GM12878 (cell line): ENCODE measurements around the gene OXCT1. TPM values are rescaled to one million over a fixed set of nuclear protein-coding genes. Genes with fewer than 3 reads are reported as not detected.
"Not testable (repeated sequence)": the region's sequence is repeated elsewhere in the genome, so short reads cannot be mapped to it uniquely, and the experiment has no call there.

Experiments used
- ATAC-seq: fragments of 200-7000 bp; cut with Tn5 transposase; 3 replicates; pipeline ENCODE4 v1.9.1; 2020; ENCODE audit warnings: mild to moderate bottlenecking, moderate library complexity
- BruUV-seq: library from RNA; stranded (reverse); fragments of 400-500 nt; replicated peaks from 2 replicates; lab custom pipeline; 2021; lab: Mats Ljungman, UMichigan
- CTCF ChIA-PET: fragments of 300-600 bp; sonication (Branson Sonifier 250); formaldehyde crosslinking; extraction: SDS; loops from one replicate; lab custom pipeline; 2021; ENCODE audit warnings: inconsistent platforms; lab: Yijun Ruan, JAX
- POLR2A ChIA-PET: fragments of 350-600 bp; formaldehyde crosslinking; extraction: SDS; loops from one replicate; lab custom pipeline; 2021; ENCODE audit warnings: inconsistent platforms; lab: Charles Lee
- RAD21 ChIA-PET: fragments of 300-600 bp; sonication (Branson Sonifier 250); formaldehyde crosslinking; loops from one replicate; lab custom pipeline; 2023; ENCODE audit warnings: antibody characterized with exemption; ENCODE audit not compliant: unreplicated experiment; lab: Charles Lee
- SMC1A ChIA-PET: fragments of 300-600 bp; sonication (Branson Sonifier 250); formaldehyde crosslinking; loops from one replicate; lab custom pipeline; 2023; ENCODE audit not compliant: unreplicated experiment, uncharacterized antibody; lab: Charles Lee
- DNase-seq: peaks from one replicate; pipeline ENCODE4 v3.0.0-alpha.2; 2011; ENCODE audit warnings: low read depth, low spot score
- FAIRE-seq: peaks from 3 replicates; lab custom pipeline; 2011; peaks lifted over from hg19 to GRCh38; lab: Jason Lieb, UNC
- H2AFZ ChIP-seq: 2 replicates; pipeline ENCODE4 v1.6.0; 2011; ENCODE audit warnings: low read depth, low read length, control low read depth; ENCODE audit not compliant: control insufficient read depth
- H3K27ac ChIP-seq: 2 replicates; pipeline ENCODE4 v1.5.1; 2011; ENCODE audit warnings: control low read depth; ENCODE audit not compliant: control insufficient read depth, insufficient read depth
- H3K27me3 ChIP-seq, 2 experiments: replicated peaks in 1 of 2; 2 replicates each; pipeline versions ENCODE4 v1.6.0 to v1.6.1; 2011; ENCODE audit warnings: low read length in 1 of 2; ENCODE audit not compliant: control insufficient read depth in 2 of 2, insufficient read depth in 2 of 2
- H3K36me3 ChIP-seq, 2 experiments: 2 replicates each; pipeline ENCODE4 v1.5.1; 2011; ENCODE audit warnings: low read length in 1 of 2; ENCODE audit not compliant: control insufficient read depth in 2 of 2, insufficient read depth in 2 of 2
- H3K4me1 ChIP-seq: 2 replicates; pipeline ENCODE4 v1.6.1; 2011; ENCODE audit warnings: mild to moderate bottlenecking, low read length, moderate library complexity, mixed read lengths; ENCODE audit not compliant: control insufficient read depth, insufficient read depth
- H3K4me2 ChIP-seq: 2 replicates; pipeline ENCODE4 v1.6.0; 2011; ENCODE audit warnings: control low read depth; ENCODE audit not compliant: control insufficient read depth, insufficient read depth
- H3K4me3 ChIP-seq: fragments of 200-600 bp; sonication (generic); 2 replicates; pipeline ENCODE4 v1.5.1; 2016
- H3K79me2 ChIP-seq: 2 replicates; pipeline ENCODE4 v1.6.0; 2011; ENCODE audit warnings: low read length; ENCODE audit not compliant: control insufficient read depth, insufficient read depth
- H3K9ac ChIP-seq: 2 replicates; pipeline ENCODE4 v1.8.0; 2011; ENCODE audit warnings: low read length, control low read depth, mixed read lengths; ENCODE audit not compliant: control insufficient read depth, insufficient read depth
- H3K9me3 ChIP-seq: replicated peaks from 3 replicates; pipeline ENCODE4 v1.5.1; 2011; ENCODE audit warnings: mild to moderate bottlenecking, low read length; ENCODE audit not compliant: control insufficient read depth, insufficient read depth
- H4K20me1 ChIP-seq: 2 replicates; pipeline ENCODE4 v1.6.0; 2011; ENCODE audit not compliant: control insufficient read depth, insufficient read depth
- SMAD1 ChIP-seq: fragments of 450-650 bp; IDR thresholded peaks from 2 replicates; pipeline ENCODE4 v1.6.1; 2018; ENCODE audit warnings: mild to moderate bottlenecking, low read depth; ENCODE audit not compliant: partially characterized antibody
- WGBS: methylation state at CpG from one replicate; pipeline ENCODE4 v1.1.6; 2016; ENCODE audit warnings: low lambda C conversion rate; ENCODE audit not compliant: insufficient replicate concordance, insufficient coverage; ENCODE audit errors: missing lambda C conversion rate; 5-methylcytosine and 5-hydroxymethylcytosine counted together
- in situ Hi-C: fragments of 300-500 bp; cut with MboI; formaldehyde crosslinking; loops from 9 replicates; pipeline ENCODE4 v1.14.3; 2018; ENCODE audit warnings: mixed read lengths
- intact Hi-C: fragments of 100-400 bp; cut with micrococcal nuclease; formaldehyde crosslinking; loops from one replicate; pipeline ENCODE4 v1.14.2; 2022; ENCODE audit not compliant: unreplicated experiment
- polyA plus RNA-seq, 11 experiments: library from polyadenylated mRNA; depleted of rRNA in 4 of 11; unstranded in 6 of 11; stranded (reverse) in 5 of 11; fragments of >200 nt; fragmentation: Nextera tagmentation in 4 of 11; fragmentation: Illumina TruSeq in 1 of 11; extraction: Ambion mirVana in 4 of 11; extraction: Trizol in 1 of 11; gene quantifications; 1 replicate in 1 of 11; 2 replicates in 10 of 11; pipeline versions ENCODE4 v1.2.1 to v1.2.3, GENCODE V29; 2011 to 2016; ENCODE audit warnings: inconsistent platforms in 2 of 11, missing spikeins in 2 of 11, low read depth in 1 of 11
- total RNA-seq, 4 experiments: library from RNA; depleted of rRNA in 3 of 4; stranded (reverse); fragments of >200 nt in 3 of 4; fragmentation: Illumina TruSeq in 1 of 4; extraction: Trizol in 1 of 4; gene quantifications; 2 replicates each; pipeline versions ENCODE4 v1.2.1 to v1.2.3, GENCODE V29; 2013 to 2021
- TF ChIP-seq, protein P1 (sequence below): fragments of 450-650 bp; IDR thresholded peaks from 2 replicates; pipeline ENCODE4 v1.6.1; 2016; ENCODE audit warnings: mild to moderate bottlenecking

Gene OXCT1
- total and polyA plus RNA-seq, 10 of the 15 experiments (the other 5 are each of a cell fraction or from before 2014, with no cell fraction given), result 46.9 to 103 (median 70.5) TPM

- H3K79me2 ChIP-seq, result no peaks in the 10 kb centered on the region
- no peak for DNase-seq
- peak; percentile 91 for TF ChIP-seq SMAD1
- TF ChIP-seq, protein P1, sequence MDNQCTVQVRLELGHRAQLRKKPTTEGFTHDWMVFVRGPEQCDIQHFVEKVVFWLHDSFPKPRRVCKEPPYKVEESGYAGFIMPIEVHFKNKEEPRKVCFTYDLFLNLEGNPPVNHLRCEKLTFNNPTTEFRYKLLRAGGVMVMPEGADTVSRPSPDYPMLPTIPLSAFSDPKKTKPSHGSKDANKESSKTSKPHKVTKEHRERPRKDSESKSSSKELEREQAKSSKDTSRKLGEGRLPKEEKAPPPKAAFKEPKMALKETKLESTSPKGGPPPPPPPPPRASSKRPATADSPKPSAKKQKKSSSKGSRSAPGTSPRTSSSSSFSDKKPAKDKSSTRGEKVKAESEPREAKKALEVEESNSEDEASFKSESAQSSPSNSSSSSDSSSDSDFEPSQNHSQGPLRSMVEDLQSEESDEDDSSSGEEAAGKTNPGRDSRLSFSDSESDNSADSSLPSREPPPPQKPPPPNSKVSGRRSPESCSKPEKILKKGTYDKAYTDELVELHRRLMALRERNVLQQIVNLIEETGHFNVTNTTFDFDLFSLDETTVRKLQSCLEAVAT, result no peak
- SMC1A ChIA-PET, result interaction anchor here (0.8 to 10.0 kb wide), 4 partner anchors 17 to 96 kb away, joined by 3 to 104 read pairs (median 4); no protein-coding TSS in a partner anchor
- WGBS, result 77% methylated on average over 1 of the region's 1 CpG
- H3K4me1 ChIP-seq, result peaks cover 10% of the 10 kb centered on the region
- no peak for FAIRE-seq
- no peak overlapping the region for H3K27ac ChIP-seq
- no peak overlapping the region for H3K4me3 ChIP-seq
- H4K20me1 ChIP-seq, result no peaks in the 10 kb centered on the region
- H3K9me3 ChIP-seq, result no peaks in the 10 kb centered on the region
- H3K36me3 ChIP-seq, result peaks cover 4 to 9% of the 10 kb centered on the region in 2 experiments
- no peaks in the 10 kb centered on the region for H3K27me3 ChIP-seq
- POLR2A ChIA-PET, result interaction anchor here (0.6 kb wide), 1 partner anchor 72 kb away, joined by 3 read pairs; no protein-coding TSS in a partner anchor
- in situ Hi-C loops, result no loop called here
- no peak for ATAC-seq
- H2AFZ ChIP-seq, result no peak overlapping the region
- CTCF ChIA-PET, result interaction anchor here (1.2 kb wide), 1 partner anchor 12 kb away, joined by 3 read pairs; no protein-coding TSS in a partner anchor
- intact Hi-C loops, result no loop called here
- RAD21 ChIA-PET, result interaction anchor here (0.6 kb wide), 1 partner anchor 38 kb away, joined by 5 read pairs; no protein-coding TSS in a partner anchor
- H3K4me2 ChIP-seq, result no peak overlapping the region
- BruUV-seq, result no TSS peak
- no peak overlapping the region for H3K9ac ChIP-seq
Measured at GRCh38 chr5:41747301-41747700, 122.9 kb downstream of the OXCT1 start.

DNA sequence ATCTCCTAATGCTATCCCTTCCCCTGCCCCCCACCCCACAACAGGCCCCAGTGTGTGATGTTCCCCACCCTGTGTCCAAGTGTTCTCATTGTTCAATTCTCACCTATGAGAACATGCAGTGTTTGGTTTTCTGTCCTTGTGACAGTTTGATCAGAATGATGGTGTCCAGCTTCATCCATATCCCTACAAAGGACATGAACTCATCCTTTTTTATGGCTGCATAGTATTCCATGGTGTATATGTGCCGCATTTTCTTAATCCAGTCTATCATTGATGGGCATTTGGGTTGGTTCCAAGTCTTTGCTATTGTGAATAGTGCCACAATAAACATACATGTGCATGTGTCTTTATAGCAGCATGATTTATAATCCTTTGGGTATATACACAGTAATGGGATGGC is 127.6 kb downstream of the OXCT1 start:
- CTCF ChIA-PET, H3K9me3 ChIP-seq, BruUV-seq, H3K9ac ChIP-seq, POLR2A ChIA-PET, H4K20me1 ChIP-seq, intact Hi-C loops, H3K4me2 ChIP-seq, FAIRE-seq, H2AFZ ChIP-seq, H3K27ac ChIP-seq, H3K27me3 ChIP-seq, H3K4me3 ChIP-seq, ATAC-seq, DNase-seq, H3K79me2 ChIP-seq, in situ Hi-C loops, SMC1A ChIA-PET, RAD21 ChIA-PET: not testable (repeated sequence)
- Histone ChIP-seq H3K4me1 (peaks cover 13% of the 10 kb centered on the region), H3K36me3 (peaks cover 4 to 17% of the 10 kb centered on the region in 2 experiments)
- 100% methylated on average over 1 of the region's 1 CpG for WGBS
